GM12873 (cell line): Measurements from ENCODE around the gene MAN1C1.

Experiments
- CTCF ChIP-seq: IDR thresholded peaks from 2 replicates; pipeline ENCODE4 v1.5.1; 2012; ENCODE audit warnings: low read depth, mild to moderate bottlenecking, moderate library complexity, low read length, control low read depth; ENCODE audit not compliant: insufficient read depth; ENCODE audit errors: missing control alignments

Gene MAN1C1

GRCh38 chr1:25577134-25577920 lies 39.3 kb upstream of the MAN1C1 start:
- TF ChIP-seq CTCF, result no peak

GRCh38 chr1:25579292-25580252 lies 37.0 kb upstream of the MAN1C1 start:
- no peak for TF ChIP-seq CTCF

- no peak for TF ChIP-seq CTCF
Measured at GRCh38 chr1:25580927-25581326, 35.7 kb upstream of the MAN1C1 start.

GRCh38 chr1:25581764-25582163 lies 34.8 kb upstream of the MAN1C1 start:
- no peak for TF ChIP-seq CTCF

GRCh38 chr1:25583519-25584370 lies 32.8 kb upstream of the MAN1C1 start:
- no peak for TF ChIP-seq CTCF

- TF ChIP-seq CTCF, result no peak
Measured at GRCh38 chr1:25586181-25586588, 30.4 kb upstream of the MAN1C1 start.

- TF ChIP-seq CTCF, result no peak
Measured at GRCh38 chr1:25587290-25587689, 29.3 kb upstream of the MAN1C1 start.
